HG03575 (cell line): ENCODE data around the gene ZC3HAV1.
"Not testable (repeated sequence)": the region's sequence is repeated elsewhere in the genome, so short reads cannot be mapped to it uniquely, and the experiment has no call there.

Experiments
- ATAC-seq: cut with Tn5 transposase; IDR thresholded peaks from one replicate; pipeline ENCODE4 v1.9.1; 2021; ENCODE audit not compliant: unreplicated experiment, insufficient number of reproducible peaks, low FRiP score; ENCODE audit errors: extremely low read depth

ZC3HAV1 gene

GRCh38 chr7:139092090-139092796, 17.3 kb downstream of the ZC3HAV1 start:
- no peak for ATAC-seq

GRCh38 chr7:139091677-139091996, 17.9 kb downstream of the ZC3HAV1 start:
- ATAC-seq, result no peak

GRCh38 chr7:139089118-139089517, 20.4 kb downstream of the ZC3HAV1 start:
- no peak for ATAC-seq

- ATAC-seq, result no peak
Observed at GRCh38 chr7:139088268-139088667, 21.3 kb downstream of the ZC3HAV1 start.

GRCh38 chr7:139087212-139087611, 22.3 kb downstream of the ZC3HAV1 start:
- no peak for ATAC-seq

GRCh38 chr7:139086454-139086853, 23.1 kb downstream of the ZC3HAV1 start:
- ATAC-seq, result no peak

GRCh38 chr7:139084709-139085108, 24.8 kb downstream of the ZC3HAV1 start:
- ATAC-seq, result no peak

- no peak for ATAC-seq
Observed at GRCh38 chr7:139081584-139081983, 27.9 kb downstream of the ZC3HAV1 start.

GRCh38 chr7:139080905-139081304, 28.6 kb downstream of the ZC3HAV1 start:
- ATAC-seq, result no peak

GRCh38 chr7:139079861-139080260, 29.7 kb downstream of the ZC3HAV1 start:
- no peak for ATAC-seq

- ATAC-seq, result no peak
Observed at GRCh38 chr7:139078911-139079310, 30.6 kb downstream of the ZC3HAV1 start.

GRCh38 chr7:139078399-139078798, 31.1 kb downstream of the ZC3HAV1 start:
- no peak for ATAC-seq

GRCh38 chr7:139077706-139078105, 31.8 kb downstream of the ZC3HAV1 start:
- not testable (repeated sequence) for ATAC-seq

- no peak for ATAC-seq
Observed at GRCh38 chr7:139075871-139076686, 33.4 kb downstream of the ZC3HAV1 start.

GRCh38 chr7:139075031-139075652, 34.4 kb downstream of the ZC3HAV1 start:
- ATAC-seq, result no peak

- no peak for ATAC-seq
Observed at GRCh38 chr7:139072796-139073195, 36.7 kb downstream of the ZC3HAV1 start.

- no peak for ATAC-seq
Observed at GRCh38 chr7:139071680-139072079, 37.8 kb downstream of the ZC3HAV1 start.

GRCh38 chr7:139068544-139069399, 40.7 kb downstream of the ZC3HAV1 start:
- ATAC-seq, result no peak

GRCh38 chr7:139066315-139066714, 43.2 kb downstream of the ZC3HAV1 start:
- no peak for ATAC-seq
